Astrocyte of the cerebellum (primary cell): ENCODE measurements around the gene IGSF9.

ENCODE experiments used
- DNase-seq: peaks from one replicate; pipeline ENCODE4 v3.0.0-alpha.2; 2011; ENCODE audit warnings: low read depth
- H3K4me3 ChIP-seq: 2 replicates; pipeline ENCODE4 v1.5.1; 2011; ENCODE audit warnings: mild to moderate bottlenecking, low read depth, low read length, moderate library complexity
- in situ Hi-C: cut with HindIII; loops from 2 replicates; pipeline ENCODE4 v1.10.0; 2017; ENCODE audit warnings: low sequenced_read_pairs
- TF ChIP-seq, protein P1 (sequence below): IDR thresholded peaks from 2 replicates; pipeline ENCODE4 v1.5.1; 2012; ENCODE audit warnings: low read length, low read depth, moderate library complexity, mild to moderate bottlenecking; ENCODE audit errors: missing control alignments

The IGSF9 gene

DNA sequence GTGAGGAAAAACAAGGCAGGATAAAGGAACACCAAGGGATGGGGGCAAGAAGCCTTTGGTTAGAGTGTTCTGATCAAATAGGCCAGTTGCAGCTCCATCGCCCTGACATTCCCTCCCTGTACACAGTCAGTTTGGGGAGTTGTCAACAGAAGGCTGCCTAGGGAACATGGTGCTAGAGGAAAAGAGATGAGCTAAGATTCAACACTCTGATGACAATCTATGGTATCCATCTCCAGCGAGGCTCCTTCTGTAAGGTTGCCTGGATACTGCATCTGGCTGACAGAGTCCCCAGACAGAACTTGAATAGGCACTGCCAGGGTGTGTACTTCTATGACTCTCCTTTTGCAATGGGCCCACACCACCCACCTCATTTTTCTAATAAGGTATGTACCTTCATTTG lies 19.9 kb upstream of the IGSF9 start:
- no peak overlapping the region for H3K4me3 ChIP-seq
- TF ChIP-seq, protein P1, sequence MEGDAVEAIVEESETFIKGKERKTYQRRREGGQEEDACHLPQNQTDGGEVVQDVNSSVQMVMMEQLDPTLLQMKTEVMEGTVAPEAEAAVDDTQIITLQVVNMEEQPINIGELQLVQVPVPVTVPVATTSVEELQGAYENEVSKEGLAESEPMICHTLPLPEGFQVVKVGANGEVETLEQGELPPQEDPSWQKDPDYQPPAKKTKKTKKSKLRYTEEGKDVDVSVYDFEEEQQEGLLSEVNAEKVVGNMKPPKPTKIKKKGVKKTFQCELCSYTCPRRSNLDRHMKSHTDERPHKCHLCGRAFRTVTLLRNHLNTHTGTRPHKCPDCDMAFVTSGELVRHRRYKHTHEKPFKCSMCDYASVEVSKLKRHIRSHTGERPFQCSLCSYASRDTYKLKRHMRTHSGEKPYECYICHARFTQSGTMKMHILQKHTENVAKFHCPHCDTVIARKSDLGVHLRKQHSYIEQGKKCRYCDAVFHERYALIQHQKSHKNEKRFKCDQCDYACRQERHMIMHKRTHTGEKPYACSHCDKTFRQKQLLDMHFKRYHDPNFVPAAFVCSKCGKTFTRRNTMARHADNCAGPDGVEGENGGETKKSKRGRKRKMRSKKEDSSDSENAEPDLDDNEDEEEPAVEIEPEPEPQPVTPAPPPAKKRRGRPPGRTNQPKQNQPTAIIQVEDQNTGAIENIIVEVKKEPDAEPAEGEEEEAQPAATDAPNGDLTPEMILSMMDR, result no peak
- in situ Hi-C loops, result no loop called here
- no peak for DNase-seq

DNA sequence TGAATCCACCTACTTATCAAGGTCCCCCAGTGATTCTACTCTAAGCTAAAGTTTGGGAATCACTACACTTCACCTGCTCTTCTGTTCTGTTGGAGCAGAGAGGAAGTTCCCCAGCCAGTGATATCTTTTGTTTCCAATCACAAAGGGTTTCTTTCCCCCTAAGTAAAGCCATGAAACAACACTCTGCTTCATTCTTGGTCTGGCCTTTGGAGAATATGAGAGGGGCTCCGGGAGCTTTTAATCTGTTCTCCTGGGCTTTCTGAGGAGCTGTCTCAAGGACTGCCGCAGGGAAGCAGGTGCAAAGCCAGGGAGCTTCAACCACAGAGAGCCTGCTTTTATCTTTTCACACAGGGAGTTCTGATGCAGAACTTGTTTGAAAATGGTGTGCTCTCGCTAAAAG lies 18.7 kb upstream of the IGSF9 start:
- in situ Hi-C loops, result no loop called here
- TF ChIP-seq, protein P1, result no peak
- no peak overlapping the region for H3K4me3 ChIP-seq
- no peak for DNase-seq

DNA sequence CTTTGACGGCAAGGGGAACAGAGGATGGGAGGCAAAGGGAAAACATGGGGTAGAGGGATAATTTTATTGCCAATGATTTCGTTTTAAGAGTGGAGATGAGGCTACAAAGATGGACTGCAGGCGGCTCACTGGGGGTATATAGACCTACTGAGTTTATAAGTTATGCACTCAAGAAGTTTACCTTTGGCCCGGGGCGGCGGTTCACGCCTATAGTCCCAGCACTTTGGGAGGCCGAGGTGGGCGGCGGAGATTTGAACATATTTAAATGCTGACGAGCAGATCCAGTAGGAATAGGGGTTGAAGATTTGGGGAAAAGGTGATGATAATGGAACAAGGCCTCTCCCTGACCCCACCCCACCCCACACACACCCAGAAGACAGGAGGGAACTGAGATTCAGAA lies 16.8 kb upstream of the IGSF9 start:
- no peak overlapping the region for H3K4me3 ChIP-seq
- in situ Hi-C loops, result no loop called here
- TF ChIP-seq, protein P1, result no peak
- no peak for DNase-seq

DNA sequence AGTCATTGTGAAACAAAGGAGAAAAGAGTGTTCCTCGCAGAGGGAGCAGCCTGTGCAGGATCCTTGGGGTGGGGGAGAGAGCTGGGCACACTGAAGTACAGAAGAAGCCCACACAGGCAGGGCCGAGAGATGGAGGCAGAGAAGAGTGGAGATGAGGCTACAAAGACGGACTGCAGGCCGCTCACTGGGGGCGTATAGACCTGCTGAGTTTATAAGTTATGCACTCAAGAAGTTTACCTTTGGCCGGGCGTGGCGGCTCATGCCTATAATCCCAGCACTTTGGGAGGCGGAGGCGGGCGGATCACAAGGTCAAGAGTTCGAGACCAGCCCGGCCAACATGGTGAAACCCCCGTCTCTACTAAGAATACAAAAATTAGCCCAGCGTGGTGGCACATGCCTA lies 16.2 kb upstream of the IGSF9 start:
- no peak overlapping the region for H3K4me3 ChIP-seq
- TF ChIP-seq, protein P1, result no peak
- in situ Hi-C loops, result no loop called here

DNA sequence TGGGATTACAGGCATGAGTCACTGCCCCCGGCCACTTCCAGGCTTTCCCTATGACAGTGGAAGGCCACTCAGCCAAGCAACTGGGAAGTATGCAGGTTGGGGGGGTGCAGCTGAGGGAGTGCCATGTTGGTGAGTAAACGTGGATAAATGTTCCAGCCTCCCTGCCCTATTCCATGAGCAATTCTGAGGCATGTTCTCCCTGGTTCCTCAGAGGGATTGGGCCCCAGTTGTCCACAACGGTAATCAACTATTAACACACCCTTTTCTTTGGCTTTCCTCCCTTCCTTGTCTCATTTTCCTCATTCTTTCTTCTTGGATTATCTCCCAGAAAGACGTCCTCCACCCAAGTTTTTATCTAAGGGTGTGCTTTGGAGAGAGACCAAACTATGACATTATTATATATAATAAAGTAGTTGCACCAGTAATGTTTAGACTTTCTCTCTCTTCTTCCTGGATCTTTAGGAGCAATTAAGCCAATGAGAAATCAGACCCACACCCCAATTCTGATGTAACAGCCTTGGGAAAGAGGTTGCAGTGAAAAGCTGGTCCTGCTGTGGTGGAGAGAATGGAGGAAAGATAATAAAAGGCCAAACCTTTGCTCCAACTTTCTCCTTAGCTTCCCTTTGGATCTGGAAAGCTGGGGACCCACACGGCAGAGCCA lies 15.4 kb upstream of the IGSF9 start:
- in situ Hi-C loops, result no loop called here
- DNase-seq, result no peak
- TF ChIP-seq, protein P1, result no peak
- no peak overlapping the region for H3K4me3 ChIP-seq

More for the DNA sequence above, 16.2 kb upstream of the IGSF9 start:
- no peak for DNase-seq

DNA sequence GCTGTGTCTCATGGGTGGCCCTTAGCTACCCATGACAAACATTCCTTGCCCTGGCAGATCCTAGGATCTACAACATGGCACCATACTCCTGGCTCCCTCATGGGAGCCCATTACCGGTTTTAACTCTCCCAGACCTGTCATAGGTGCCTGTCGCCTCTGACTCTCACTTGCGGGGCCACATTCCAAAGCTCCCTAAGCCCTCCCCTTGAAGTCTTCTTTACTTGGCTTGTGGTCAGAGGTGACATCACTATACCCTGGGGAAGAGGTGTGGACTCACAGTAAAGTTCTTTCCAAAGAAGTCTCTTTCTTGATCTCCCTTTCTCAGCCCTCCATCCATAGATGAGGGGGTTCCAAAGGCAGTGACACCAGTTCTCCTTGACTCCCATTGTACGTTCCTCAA lies 14.0 kb upstream of the IGSF9 start:
- TF ChIP-seq, protein P1, result no peak
- H3K4me3 ChIP-seq, result no peak overlapping the region
- DNase-seq, result no peak
- in situ Hi-C loops, result no loop called here
